ENCODE measurements around the gene TSPAN16.

DNA sequence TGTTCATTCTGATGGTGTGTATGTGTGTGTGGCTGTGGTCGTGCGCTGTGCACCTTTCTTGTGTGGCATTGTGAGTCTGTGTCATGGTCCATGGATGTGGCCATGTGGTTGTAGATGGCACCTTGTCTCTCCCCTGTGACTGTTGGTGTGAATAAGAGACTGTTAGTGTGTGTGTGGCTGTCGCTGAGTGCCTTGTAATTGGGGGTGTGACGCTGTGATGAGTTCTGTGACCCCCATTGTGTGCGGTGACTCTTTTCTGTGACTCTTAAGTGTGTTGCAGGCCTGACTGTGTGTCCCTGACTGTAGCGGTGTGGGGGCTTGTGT is 60.1 kb downstream of the TSPAN16 start:
- TF ChIP-seq POLR2AphosphoS5 (IDR thresholded peaks at IDR 0.05) = no peak
- no peak for TF ChIP-seq POLR2A (IDR thresholded peaks at IDR 0.05)

Measured in suprapubic skin (tissue), 4 donors.